Esophagus (tissue), 2 donors: Measurements from ENCODE around the gene METTL16. TPM values are rescaled to one million over a fixed set of nuclear protein-coding genes. Genes with fewer than 3 reads are reported as not detected.
A peak's percentile ranks its signal among the peaks of the same experiment; 100 is the strongest.

Experiments used
- H3K27ac ChIP-seq, 2 donors: one replicate each; pipeline ENCODE4 v1.5.1; 2013; ENCODE audit warnings: low read depth in 2 of 2, mild to moderate bottlenecking in 2 of 2, inconsistent platforms in 1 of 2, low read length in 1 of 2, moderate library complexity in 1 of 2
- H3K27me3 ChIP-seq, 2 donors: one replicate each; pipeline ENCODE4 v1.6.1; 2013; ENCODE audit warnings: low read length in 2 of 2, control low read depth in 1 of 2, mild to moderate bottlenecking in 1 of 2; ENCODE audit not compliant: insufficient read depth in 2 of 2, control insufficient read depth in 1 of 2
- H3K36me3 ChIP-seq, 2 donors: one replicate each; pipeline ENCODE4 v1.6.1; 2013; ENCODE audit warnings: low read length in 1 of 2; ENCODE audit not compliant: control insufficient read depth in 2 of 2, insufficient read depth in 2 of 2
- H3K4me1 ChIP-seq, 2 donors: one replicate each; pipeline ENCODE4 v1.6.1; 2013; ENCODE audit warnings: low read length in 1 of 2; ENCODE audit not compliant: control insufficient read depth in 2 of 2, insufficient read depth in 2 of 2
- H3K4me3 ChIP-seq, 2 donors: one replicate each; pipeline ENCODE4 v1.5.1; 2013; ENCODE audit warnings: low read length in 2 of 2, mild to moderate bottlenecking in 2 of 2, low read depth in 1 of 2, moderate library complexity in 1 of 2
- H3K9me3 ChIP-seq, 2 donors: one replicate each; pipeline ENCODE4 v1.6.1; 2013; ENCODE audit warnings: mild to moderate bottlenecking in 2 of 2, low read depth in 1 of 2, low read length in 1 of 2, moderate library complexity in 1 of 2; ENCODE audit not compliant: control insufficient read depth in 2 of 2, insufficient read depth in 1 of 2
- WGBS, 2 donors: extraction: QIAGEN DNeasy Blood & Tissue Kit; methylation state at CpG; one replicate each; pipeline ENCODE4 v1.1.7; 2013; 5-methylcytosine and 5-hydroxymethylcytosine counted together
- polyA plus RNA-seq, 2 donors: library from polyadenylated mRNA; stranded (reverse); fragments of 200-250 nt; gene quantifications; one replicate each; pipeline ENCODE4 v1.2.3, GENCODE V29; 2013
- donor health status: healthy with polysubstance abuse.
- donor health status: Bipolar disorder and iron deficiency.

Gene METTL16
- polyA plus RNA-seq, 2 donors: 10.0 to 15.1 TPM

DNA sequence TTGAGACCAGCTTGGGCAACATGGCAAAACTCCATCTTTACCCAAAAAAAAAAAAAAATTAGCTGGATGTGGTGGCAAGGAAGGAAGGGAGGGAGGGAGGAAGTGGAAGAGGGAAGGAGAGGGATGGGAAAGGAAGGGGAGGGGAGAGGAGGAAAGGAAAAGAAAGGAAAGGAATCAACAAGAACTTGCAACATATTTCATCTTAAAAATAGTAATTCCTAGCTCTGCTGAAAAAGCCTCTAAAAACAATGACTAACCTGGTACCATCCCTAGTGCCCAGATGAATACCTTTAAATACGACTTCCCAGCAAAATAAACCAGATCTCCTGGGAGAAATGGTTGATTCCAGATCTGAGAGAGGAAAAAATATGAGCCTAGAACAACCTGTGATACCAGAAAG, 83.8 kb downstream of the METTL16 start:
- no peaks in the 10 kb centered on the region for H3K4me1 ChIP-seq
- 94 to 96% methylated on average over 1 of the region's 1 CpG for WGBS, 2 donors
- H3K27ac ChIP-seq: no peak overlapping the region
- no peaks in the 10 kb centered on the region for H3K27me3 ChIP-seq
- H3K9me3 ChIP-seq: no peaks in the 10 kb centered on the region
- no peak overlapping the region for H3K4me3 ChIP-seq
- H3K36me3 ChIP-seq: peaks cover 0 to under 1% of the 10 kb centered on the region in 2 donors

GRCh38 chr17:2427215-2427614, 84.5 kb downstream of the METTL16 start:
- Histone ChIP-seq H3K27ac (no peak overlapping the region), H3K27me3 (no peaks in the 10 kb centered on the region), H3K4me1 (no peaks in the 10 kb centered on the region), H3K36me3 (no peaks in the 10 kb centered on the region), H3K4me3 (no peak overlapping the region), H3K9me3 (no peaks in the 10 kb centered on the region)
- WGBS, 2 donors: 57 to 59% methylated on average over 2 of the region's 2 CpGs

- Histone ChIP-seq H3K9me3 (no peaks in the 10 kb centered on the region), H3K27me3 (no peaks in the 10 kb centered on the region), H3K27ac (peak overlapping the region; percentile 63 to 83), H3K4me3 (no peak overlapping the region), H3K4me1 (no peaks in the 10 kb centered on the region), H3K36me3 (peaks cover 3 to 12% of the 10 kb centered on the region in 2 donors)
- 56 to 78% methylated on average over 6 of the region's 6 CpGs for WGBS, 2 donors
These were observed 88.4 kb downstream of the METTL16 start for GRCh38 chr17:2423271-2423670.

DNA sequence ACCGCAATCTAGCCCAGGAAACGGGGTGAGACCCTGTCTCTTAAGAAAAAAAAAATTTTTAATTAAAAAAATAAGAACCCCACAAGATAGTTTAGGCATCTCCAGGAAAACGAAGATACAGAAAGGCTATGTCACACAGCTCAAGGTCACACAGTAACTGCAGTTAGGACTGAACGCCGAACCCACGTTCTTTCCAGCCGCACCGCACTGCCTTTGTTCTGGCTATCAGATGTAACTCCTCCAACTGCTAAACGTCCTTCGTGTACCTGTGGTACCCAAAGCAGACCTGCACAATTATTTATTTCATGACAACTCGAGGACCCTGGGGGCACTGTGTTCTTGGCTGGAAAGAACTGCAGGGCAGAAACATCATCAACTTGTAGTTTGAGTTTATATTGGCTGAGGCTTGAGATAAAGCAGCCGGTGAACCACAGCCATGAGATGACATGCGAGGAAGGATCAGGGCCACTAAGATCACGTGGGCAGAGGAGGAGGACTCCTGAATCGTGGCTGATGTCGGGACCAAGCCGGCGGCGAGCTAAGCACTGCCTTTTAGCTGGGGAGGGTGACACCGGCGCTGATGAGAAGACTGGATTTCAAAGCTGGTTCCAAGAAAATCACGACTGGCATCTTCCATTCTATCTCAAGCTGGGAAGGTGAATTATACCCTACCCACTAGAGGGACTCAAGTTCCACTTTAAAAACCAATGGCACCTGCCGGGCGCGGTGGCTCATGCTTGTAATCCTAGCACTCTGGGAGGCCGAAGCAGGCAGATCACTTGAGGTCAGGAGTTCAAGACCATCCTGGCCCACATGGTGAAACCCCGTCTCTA, 90.2 kb downstream of the METTL16 start:
- Histone ChIP-seq H3K4me1 (no peaks in the 10 kb centered on the region), H3K4me3 (no peak overlapping the region), H3K27ac (peak overlapping the region; percentile 9 to 20), H3K36me3 (peaks cover 3 to 12% of the 10 kb centered on the region in 2 donors), H3K27me3 (no peaks in the 10 kb centered on the region), H3K9me3 (no peaks in the 10 kb centered on the region)
- WGBS, 2 donors: 75 to 78% methylated on average over 27 of the region's 27 CpGs

DNA sequence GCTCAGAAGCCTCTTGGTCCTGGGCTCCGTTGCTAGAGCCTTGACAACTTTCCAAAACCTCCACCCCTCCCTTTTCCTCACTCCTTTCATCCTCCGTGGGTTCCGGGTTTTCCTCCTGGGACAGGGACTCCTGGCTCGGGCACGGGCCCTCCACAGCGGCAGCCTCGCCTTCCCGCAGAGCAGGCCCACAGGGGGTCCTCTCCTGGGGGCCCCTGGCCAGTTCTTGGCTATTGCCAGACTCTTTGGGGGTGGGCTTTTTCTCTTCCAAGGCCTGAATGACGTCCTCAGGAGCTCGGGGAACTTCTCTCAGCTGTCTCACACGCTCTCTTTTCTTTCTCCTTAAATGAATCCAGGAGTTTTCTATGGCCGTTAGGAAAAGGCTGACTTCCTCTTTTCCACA, 91.5 kb downstream of the METTL16 start:
- Histone ChIP-seq H3K27ac (no peak overlapping the region), H3K4me1 (no peaks in the 10 kb centered on the region), H3K9me3 (no peaks in the 10 kb centered on the region), H3K27me3 (no peaks in the 10 kb centered on the region), H3K36me3 (peaks cover 3 to 12% of the 10 kb centered on the region in 2 donors), H3K4me3 (no peak overlapping the region)
- WGBS, 2 donors: 73 to 81% methylated on average over 12 of the region's 12 CpGs

DNA sequence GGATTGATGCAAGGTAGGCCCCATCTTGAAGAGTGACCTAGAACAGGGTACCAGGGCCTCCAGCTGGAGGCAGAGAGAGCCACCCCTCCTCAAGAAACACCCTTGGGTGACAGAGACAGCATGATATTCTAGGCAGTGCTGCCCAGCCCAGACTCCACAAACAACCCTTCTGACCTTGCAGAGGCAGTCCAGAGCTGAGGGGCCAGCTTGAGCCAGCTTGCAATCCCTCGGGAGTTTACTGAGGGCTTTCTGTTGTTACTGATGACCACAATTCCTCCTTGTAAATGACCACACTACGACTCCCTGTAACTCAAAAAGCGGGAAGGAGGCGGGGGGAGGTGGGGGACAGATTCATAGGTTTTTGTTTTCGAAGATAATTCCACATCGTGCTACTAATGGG, 92.2 kb downstream of the METTL16 start:
- Histone ChIP-seq H3K4me3 (no peak overlapping the region), H3K4me1 (no peaks in the 10 kb centered on the region), H3K27me3 (no peaks in the 10 kb centered on the region), H3K9me3 (no peaks in the 10 kb centered on the region), H3K36me3 (peaks cover 3 to 12% of the 10 kb centered on the region in 2 donors), H3K27ac (peak overlapping the region in 1 of 2 donors; percentile 13)
- WGBS, 2 donors: 88% methylated on average over 6 of the region's 6 CpGs

DNA sequence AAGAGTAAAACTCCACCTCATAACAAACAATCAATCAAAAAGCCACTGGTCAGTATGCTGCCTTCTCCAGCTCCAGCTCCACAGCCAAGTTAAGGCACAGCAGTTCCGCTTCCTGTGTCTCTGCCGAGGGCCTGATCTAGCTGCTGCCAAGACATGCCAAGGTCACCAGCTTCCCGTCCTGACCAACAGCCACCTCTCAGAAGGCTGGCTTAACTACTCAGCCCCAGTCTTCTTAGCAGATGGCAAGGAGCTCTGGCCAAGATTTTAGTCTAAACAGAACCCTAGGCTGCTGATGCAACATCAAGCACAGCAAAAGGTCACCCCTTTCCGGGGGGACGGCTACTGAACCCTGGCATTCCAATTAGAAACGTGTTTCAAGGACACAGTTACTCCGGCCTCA, 93.1 kb downstream of the METTL16 start:
- Histone ChIP-seq H3K9me3 (no peaks in the 10 kb centered on the region), H3K27ac (peak overlapping the region; percentile 26 to 77), H3K4me3 (no peak overlapping the region), H3K36me3 (peaks cover 3 to 12% of the 10 kb centered on the region in 2 donors), H3K27me3 (no peaks in the 10 kb centered on the region), H3K4me1 (no peaks in the 10 kb centered on the region)
- 56 to 69% methylated on average over 7 of the region's 7 CpGs for WGBS, 2 donors

- H3K27me3 ChIP-seq: no peaks in the 10 kb centered on the region
- H3K36me3 ChIP-seq: peaks cover 3 to 12% of the 10 kb centered on the region in 2 donors
- H3K9me3 ChIP-seq: no peaks in the 10 kb centered on the region
- H3K4me1 ChIP-seq: no peaks in the 10 kb centered on the region
- peak overlapping the region in 1 of 2 donors; percentile 27 for H3K27ac ChIP-seq
- 27 to 29% methylated on average over 19 of the region's 19 CpGs for WGBS, 2 donors
- no peak overlapping the region for H3K4me3 ChIP-seq
These were observed 95.5 kb downstream of the METTL16 start for GRCh38 chr17:2416010-2416734.

DNA sequence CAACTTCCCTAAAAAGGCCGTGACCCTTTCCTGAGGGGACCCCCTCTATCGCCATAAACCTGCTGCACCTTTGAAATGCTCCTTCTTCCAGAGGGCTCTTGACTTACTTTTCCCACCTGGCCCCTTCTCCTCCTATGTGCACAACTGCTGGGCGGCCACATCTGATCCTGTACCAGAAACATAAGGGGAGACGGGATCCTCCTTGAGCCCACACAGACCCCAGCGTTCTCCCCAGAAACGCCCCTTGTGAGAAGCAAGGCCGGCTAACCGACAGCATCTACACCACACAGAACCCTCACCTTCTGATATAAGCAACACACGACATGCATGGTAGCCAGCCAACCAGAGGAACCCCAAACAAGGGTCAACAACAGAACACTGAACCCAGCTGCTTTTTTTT, 96.6 kb downstream of the METTL16 start:
- H3K27ac ChIP-seq: no peak overlapping the region
- WGBS, 2 donors: 83 to 90% methylated on average over 9 of the region's 9 CpGs
- H3K9me3 ChIP-seq: no peaks in the 10 kb centered on the region

More for the DNA sequence above, 96.6 kb downstream of the METTL16 start:
- Histone ChIP-seq H3K4me1 (no peaks in the 10 kb centered on the region), H3K4me3 (no peak overlapping the region), H3K36me3 (peaks cover 0 to 9% of the 10 kb centered on the region in 2 donors), H3K27me3 (no peaks in the 10 kb centered on the region)
